GM12878 (cell line): ENCODE data around the gene NAALADL2. TPM values are rescaled to one million over a fixed set of nuclear protein-coding genes. Genes with fewer than 3 reads are reported as not detected.

ENCODE experiments used
- ATAC-seq: fragments of 200-7000 bp; cut with Tn5 transposase; 3 replicates; pipeline ENCODE4 v1.9.1; 2020; ENCODE audit warnings: mild to moderate bottlenecking, moderate library complexity
- BruUV-seq: library from RNA; stranded (reverse); fragments of 400-500 nt; replicated peaks from 2 replicates; lab custom pipeline; 2021; lab: Mats Ljungman, UMichigan
- CTCF ChIA-PET: fragments of 300-600 bp; sonication (Branson Sonifier 250); formaldehyde crosslinking; extraction: SDS; loops from one replicate; lab custom pipeline; 2021; ENCODE audit warnings: inconsistent platforms; lab: Yijun Ruan, JAX
- POLR2A ChIA-PET: fragments of 350-600 bp; formaldehyde crosslinking; extraction: SDS; loops from one replicate; lab custom pipeline; 2021; ENCODE audit warnings: inconsistent platforms; lab: Charles Lee
- RAD21 ChIA-PET: fragments of 300-600 bp; sonication (Branson Sonifier 250); formaldehyde crosslinking; loops from one replicate; lab custom pipeline; 2023; ENCODE audit warnings: antibody characterized with exemption; ENCODE audit not compliant: unreplicated experiment; lab: Charles Lee
- SMC1A ChIA-PET: fragments of 300-600 bp; sonication (Branson Sonifier 250); formaldehyde crosslinking; loops from one replicate; lab custom pipeline; 2023; ENCODE audit not compliant: unreplicated experiment, uncharacterized antibody; lab: Charles Lee
- DNase-seq: peaks from one replicate; pipeline ENCODE4 v3.0.0-alpha.2; 2011; ENCODE audit warnings: low read depth, low spot score
- FAIRE-seq: peaks from 3 replicates; lab custom pipeline; 2011; peaks lifted over from hg19 to GRCh38; lab: Jason Lieb, UNC
- H2AFZ ChIP-seq: 2 replicates; pipeline ENCODE4 v1.6.0; 2011; ENCODE audit warnings: low read depth, low read length, control low read depth; ENCODE audit not compliant: control insufficient read depth
- H3K27ac ChIP-seq: 2 replicates; pipeline ENCODE4 v1.5.1; 2011; ENCODE audit warnings: control low read depth; ENCODE audit not compliant: control insufficient read depth, insufficient read depth
- H3K27me3 ChIP-seq, 2 experiments: replicated peaks in 1 of 2; 2 replicates each; pipeline versions ENCODE4 v1.6.0 to v1.6.1; 2011; ENCODE audit warnings: low read length in 1 of 2; ENCODE audit not compliant: control insufficient read depth in 2 of 2, insufficient read depth in 2 of 2
- H3K36me3 ChIP-seq, 2 experiments: 2 replicates each; pipeline ENCODE4 v1.5.1; 2011; ENCODE audit warnings: low read length in 1 of 2; ENCODE audit not compliant: control insufficient read depth in 2 of 2, insufficient read depth in 2 of 2
- H3K4me1 ChIP-seq: 2 replicates; pipeline ENCODE4 v1.6.1; 2011; ENCODE audit warnings: mild to moderate bottlenecking, low read length, moderate library complexity, mixed read lengths; ENCODE audit not compliant: control insufficient read depth, insufficient read depth
- H3K4me2 ChIP-seq: 2 replicates; pipeline ENCODE4 v1.6.0; 2011; ENCODE audit warnings: control low read depth; ENCODE audit not compliant: control insufficient read depth, insufficient read depth
- H3K4me3 ChIP-seq: fragments of 200-600 bp; sonication (generic); 2 replicates; pipeline ENCODE4 v1.5.1; 2016
- H3K79me2 ChIP-seq: 2 replicates; pipeline ENCODE4 v1.6.0; 2011; ENCODE audit warnings: low read length; ENCODE audit not compliant: control insufficient read depth, insufficient read depth
- H3K9ac ChIP-seq: 2 replicates; pipeline ENCODE4 v1.8.0; 2011; ENCODE audit warnings: low read length, control low read depth, mixed read lengths; ENCODE audit not compliant: control insufficient read depth, insufficient read depth
- H3K9me3 ChIP-seq: replicated peaks from 3 replicates; pipeline ENCODE4 v1.5.1; 2011; ENCODE audit warnings: mild to moderate bottlenecking, low read length; ENCODE audit not compliant: control insufficient read depth, insufficient read depth
- H4K20me1 ChIP-seq: 2 replicates; pipeline ENCODE4 v1.6.0; 2011; ENCODE audit not compliant: control insufficient read depth, insufficient read depth
- EED ChIP-seq: sonication (generic); IDR thresholded peaks from 2 replicates; pipeline ENCODE4 v1.6.1; 2016; ENCODE audit warnings: antibody characterized with exemption, low read depth
- HCFC1 ChIP-seq: fragments of 150-350 bp; IDR thresholded peaks from 2 replicates; pipeline ENCODE4 v1.6.1; 2014; ENCODE audit warnings: low read length
- IRF3 ChIP-seq: fragments of 450-650 bp; IDR thresholded peaks from 2 replicates; pipeline ENCODE4 v1.6.1; 2014; ENCODE audit warnings: mild to moderate bottlenecking
- MYB ChIP-seq: fragments of 150-350 bp; IDR thresholded peaks from 2 replicates; pipeline ENCODE4 v1.6.1; 2014; ENCODE audit warnings: mild to moderate bottlenecking, low read depth, low read length, borderline replicate concordance
- MYC ChIP-seq: IDR thresholded peaks from 2 replicates; pipeline ENCODE4 v1.6.1; 2011; ENCODE audit warnings: mild to moderate bottlenecking, low read length, moderate library complexity, inconsistent platforms; ENCODE audit not compliant: insufficient read depth, insufficient replicate concordance, insufficient read length, severe bottlenecking
- NBN ChIP-seq: fragments of 450-650 bp; IDR thresholded peaks from 2 replicates; pipeline ENCODE4 v1.6.1; 2016
- RCOR1 ChIP-seq: conservative IDR thresholded peaks from 2 replicates; pipeline ENCODE4 v1.6.1; 2012; ENCODE audit warnings: low read depth, low read length, improper control_type of control experiment
- SMARCA5 ChIP-seq: fragments of 450-650 bp; IDR thresholded peaks from 2 replicates; pipeline ENCODE4 v1.6.1; 2017; ENCODE audit warnings: mild to moderate bottlenecking
- ZBED1 ChIP-seq: IDR thresholded peaks from 2 replicates; pipeline ENCODE4 v1.6.1; 2016; ENCODE audit warnings: borderline replicate concordance
- ZBTB11 ChIP-seq: fragments of 450-650 bp; formaldehyde crosslinking; IDR thresholded peaks from 2 replicates; pipeline ENCODE4 v1.5.0; 2022; ENCODE audit warnings: mild to moderate bottlenecking, missing genetic modification characterization
- WGBS: methylation state at CpG from one replicate; pipeline ENCODE4 v1.1.6; 2016; ENCODE audit warnings: low lambda C conversion rate; ENCODE audit not compliant: insufficient replicate concordance, insufficient coverage; ENCODE audit errors: missing lambda C conversion rate; 5-methylcytosine and 5-hydroxymethylcytosine counted together
- in situ Hi-C: fragments of 300-500 bp; cut with MboI; formaldehyde crosslinking; loops from 9 replicates; pipeline ENCODE4 v1.14.3; 2018; ENCODE audit warnings: mixed read lengths
- intact Hi-C: fragments of 100-400 bp; cut with micrococcal nuclease; formaldehyde crosslinking; loops from one replicate; pipeline ENCODE4 v1.14.2; 2022; ENCODE audit not compliant: unreplicated experiment
- polyA plus RNA-seq, 11 experiments: library from polyadenylated mRNA; depleted of rRNA in 4 of 11; unstranded in 6 of 11; stranded (reverse) in 5 of 11; fragments of >200 nt; fragmentation: Nextera tagmentation in 4 of 11; fragmentation: Illumina TruSeq in 1 of 11; extraction: Ambion mirVana in 4 of 11; extraction: Trizol in 1 of 11; gene quantifications; 1 replicate in 1 of 11; 2 replicates in 10 of 11; pipeline versions ENCODE4 v1.2.1 to v1.2.3, GENCODE V29; 2011 to 2016; ENCODE audit warnings: inconsistent platforms in 2 of 11, missing spikeins in 2 of 11, low read depth in 1 of 11
- total RNA-seq, 4 experiments: library from RNA; depleted of rRNA in 3 of 4; stranded (reverse); fragments of >200 nt in 3 of 4; fragmentation: Illumina TruSeq in 1 of 4; extraction: Trizol in 1 of 4; gene quantifications; 2 replicates each; pipeline versions ENCODE4 v1.2.1 to v1.2.3, GENCODE V29; 2013 to 2021
- TF ChIP-seq, protein P1 (sequence below): IDR thresholded peaks from 2 replicates; pipeline ENCODE4 v1.6.1; 2011; ENCODE audit warnings: mild to moderate bottlenecking, low read depth, low read length, moderate library complexity; ENCODE audit not compliant: insufficient replicate concordance

Gene NAALADL2
- total and polyA plus RNA-seq, 10 of the 15 experiments (the other 5 are each of a cell fraction or from before 2014, with no cell fraction given): 0.06 to 10.8 (median 0.46) TPM

DNA sequence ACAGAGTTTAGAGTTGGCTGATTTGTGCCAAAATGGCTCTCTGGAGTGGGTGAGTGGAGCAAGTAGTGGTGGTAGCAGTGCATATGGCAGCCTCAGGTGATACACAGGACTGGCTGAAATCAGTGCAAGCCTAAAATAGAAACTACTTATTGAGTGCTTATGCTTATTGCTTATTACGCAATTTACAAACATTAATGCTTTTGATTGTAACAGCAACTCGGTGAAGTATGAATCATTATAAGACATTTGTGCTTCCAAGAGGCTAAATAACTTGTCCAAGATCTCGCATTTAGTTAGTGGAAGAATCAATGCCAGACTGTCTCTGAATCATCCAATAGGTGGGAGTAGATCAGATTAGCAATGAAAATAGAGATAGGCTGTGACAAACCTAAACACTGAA is 353.8 kb downstream of the NAALADL2 start:
- TF ChIP-seq NBN (no peak), EED (no peak), MYC (no peak), RCOR1 (no peak), IRF3 (no peak), MYB (no peak), ZBTB11 (no peak), ZBED1 (no peak), HCFC1 (no peak), SMARCA5 (no peak)
- TF ChIP-seq, protein P1, sequence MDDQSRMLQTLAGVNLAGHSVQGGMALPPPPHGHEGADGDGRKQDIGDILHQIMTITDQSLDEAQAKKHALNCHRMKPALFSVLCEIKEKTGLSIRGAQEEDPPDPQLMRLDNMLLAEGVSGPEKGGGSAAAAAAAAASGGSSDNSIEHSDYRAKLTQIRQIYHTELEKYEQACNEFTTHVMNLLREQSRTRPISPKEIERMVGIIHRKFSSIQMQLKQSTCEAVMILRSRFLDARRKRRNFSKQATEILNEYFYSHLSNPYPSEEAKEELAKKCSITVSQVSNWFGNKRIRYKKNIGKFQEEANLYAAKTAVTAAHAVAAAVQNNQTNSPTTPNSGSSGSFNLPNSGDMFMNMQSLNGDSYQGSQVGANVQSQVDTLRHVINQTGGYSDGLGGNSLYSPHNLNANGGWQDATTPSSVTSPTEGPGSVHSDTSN: no peak
- WGBS: 35% methylated on average over 3 of the region's 3 CpGs
- no peak for DNase-seq
- FAIRE-seq: no peak
- Histone ChIP-seq H3K9ac (no peak overlapping the region), H3K36me3 (no peaks in the 10 kb centered on the region), H3K79me2 (no peaks in the 10 kb centered on the region), H3K9me3 (no peaks in the 10 kb centered on the region), H3K4me2 (no peak overlapping the region), H4K20me1 (no peaks in the 10 kb centered on the region), H2AFZ (no peak overlapping the region), H3K27ac (no peak overlapping the region), H3K27me3 (no peaks in the 10 kb centered on the region), H3K4me1 (no peaks in the 10 kb centered on the region), H3K4me3 (no peak overlapping the region)
- ATAC-seq: no peak
- ChIA-PET SMC1A (no interaction called here), RAD21 (no interaction called here), POLR2A (no interaction called here), CTCF (interaction anchor here (0.6 to 1.3 kb wide), 2 partner anchors 11 to 14 kb away, joined by 3 to 4 read pairs; no protein-coding TSS in a partner anchor)
- no TSS peak for BruUV-seq
- intact Hi-C loops: no loop called here
- in situ Hi-C loops: no loop called here
